Lower lobe of right lung (tissue), 2 donors: ENCODE measurements around the gene GNAT2. TPM values are rescaled to one million over a fixed set of nuclear protein-coding genes. Genes with fewer than 3 reads are reported as not detected.
A peak's percentile ranks its signal among the peaks of the same experiment; 100 is the strongest.

Experiments
- ATAC-seq, 2 donors: fragments of 200-7000 bp; cut with Tn5 transposase; one replicate each; pipeline ENCODE4 v1.9.1; 2020 to 2022; ENCODE audit warnings: mild to moderate bottlenecking in 2 of 2, moderate library complexity in 2 of 2
- DNase-seq: peaks from one replicate; pipeline ENCODE4 v3.0.0-alpha.2; 2020
- H3K27ac ChIP-seq: fragments of 200-600 bp; one replicate; pipeline ENCODE4 v1.8.0; 2022
- H3K27me3 ChIP-seq: fragments of 200-600 bp; one replicate; pipeline ENCODE4 v1.8.0; 2022; ENCODE audit warnings: low read depth
- H3K36me3 ChIP-seq: fragments of 200-600 bp; one replicate; pipeline ENCODE4 v1.8.0; 2022; ENCODE audit warnings: mild to moderate bottlenecking
- H3K4me1 ChIP-seq: fragments of 200-600 bp; one replicate; pipeline ENCODE4 v1.8.0; 2022
- H3K4me3 ChIP-seq: fragments of 200-600 bp; one replicate; pipeline ENCODE4 v1.8.0; 2022; ENCODE audit warnings: mild to moderate bottlenecking
- H3K9me3 ChIP-seq: fragments of 200-600 bp; one replicate; pipeline ENCODE4 v1.8.0; 2022
- intact Hi-C: fragments of 100-400 bp; cut with DNase I; formaldehyde crosslinking; loops from one replicate; pipeline ENCODE4 v1.11.0; 2022
- total RNA-seq: library from RNA; stranded (reverse); fragmentation: NEBNext Ultra II Directional; extraction: Animal tissue kit (Norgen Biotek cat#: 25700); gene quantifications from one replicate; pipeline ENCODE4 v1.2.1, GENCODE V29; 2021
- TF ChIP-seq, protein P1 (sequence below): fragments of 200-600 bp; IDR thresholded peaks from one replicate; pipeline ENCODE4 v1.8.0; 2022; ENCODE audit warnings: antibody characterized with exemption, mild to moderate bottlenecking
- donor health status: DM: no; HTN: yes; CAD: no; lungs with severe emphysema.

GNAT2 gene
- total RNA-seq, 1 donor from 2014 or later: not detected

- TF ChIP-seq, protein P1, sequence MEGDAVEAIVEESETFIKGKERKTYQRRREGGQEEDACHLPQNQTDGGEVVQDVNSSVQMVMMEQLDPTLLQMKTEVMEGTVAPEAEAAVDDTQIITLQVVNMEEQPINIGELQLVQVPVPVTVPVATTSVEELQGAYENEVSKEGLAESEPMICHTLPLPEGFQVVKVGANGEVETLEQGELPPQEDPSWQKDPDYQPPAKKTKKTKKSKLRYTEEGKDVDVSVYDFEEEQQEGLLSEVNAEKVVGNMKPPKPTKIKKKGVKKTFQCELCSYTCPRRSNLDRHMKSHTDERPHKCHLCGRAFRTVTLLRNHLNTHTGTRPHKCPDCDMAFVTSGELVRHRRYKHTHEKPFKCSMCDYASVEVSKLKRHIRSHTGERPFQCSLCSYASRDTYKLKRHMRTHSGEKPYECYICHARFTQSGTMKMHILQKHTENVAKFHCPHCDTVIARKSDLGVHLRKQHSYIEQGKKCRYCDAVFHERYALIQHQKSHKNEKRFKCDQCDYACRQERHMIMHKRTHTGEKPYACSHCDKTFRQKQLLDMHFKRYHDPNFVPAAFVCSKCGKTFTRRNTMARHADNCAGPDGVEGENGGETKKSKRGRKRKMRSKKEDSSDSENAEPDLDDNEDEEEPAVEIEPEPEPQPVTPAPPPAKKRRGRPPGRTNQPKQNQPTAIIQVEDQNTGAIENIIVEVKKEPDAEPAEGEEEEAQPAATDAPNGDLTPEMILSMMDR: peak; percentile 37
- Histone ChIP-seq H3K36me3 (no peaks in the 10 kb centered on the region), H3K27me3 (no peaks in the 10 kb centered on the region), H3K9me3 (no peaks in the 10 kb centered on the region), H3K27ac (no peak overlapping the region), H3K4me3 (peak overlapping the region; percentile 37), H3K4me1 (no peaks in the 10 kb centered on the region)
- DNase-seq (no peak), ATAC-seq (no peak)
- intact Hi-C loops: no loop called here
Measured at GRCh38 chr1:109649491-109649914, 30.1 kb upstream of the GNAT2 start.

GRCh38 chr1:109644670-109645069 is 25.3 kb upstream of the GNAT2 start:
- ATAC-seq (no peak), DNase-seq (no peak)
- H3K27ac ChIP-seq: no peak overlapping the region
- H3K4me1 ChIP-seq: peaks cover 13% of the 10 kb centered on the region
- no peaks in the 10 kb centered on the region for H3K9me3 ChIP-seq
- TF ChIP-seq, protein P1: no peak
- no peaks in the 10 kb centered on the region for H3K27me3 ChIP-seq
- intact Hi-C loops: no loop called here
- no peaks in the 10 kb centered on the region for H3K36me3 ChIP-seq
- no peak overlapping the region for H3K4me3 ChIP-seq

GRCh38 chr1:109643385-109644230 is 24.2 kb upstream of the GNAT2 start:
- H3K4me3 ChIP-seq: no peak overlapping the region
- H3K36me3 ChIP-seq: no peaks in the 10 kb centered on the region

GRCh38 chr1:109642626-109643025 is 23.2 kb upstream of the GNAT2 start:
- no peak for DNase-seq
- H3K36me3 ChIP-seq: no peaks in the 10 kb centered on the region
- no peak for ATAC-seq
- no peak overlapping the region for H3K4me3 ChIP-seq
- peaks cover 13% of the 10 kb centered on the region for H3K4me1 ChIP-seq
- TF ChIP-seq, protein P1: no peak
- H3K27me3 ChIP-seq: no peaks in the 10 kb centered on the region
- no peaks in the 10 kb centered on the region for H3K9me3 ChIP-seq
- intact Hi-C loops: no loop called here
- no peak overlapping the region for H3K27ac ChIP-seq

More at GRCh38 chr1:109643385-109644230, 24.2 kb upstream of the GNAT2 start:
- H3K9me3 ChIP-seq: no peaks in the 10 kb centered on the region
- TF ChIP-seq, protein P1: peak; percentile 94
- peaks cover 13% of the 10 kb centered on the region for H3K4me1 ChIP-seq
- ATAC-seq (peak; percentile 90 to 94), DNase-seq (peak; percentile 89)
- H3K27ac ChIP-seq: no peak overlapping the region
- H3K27me3 ChIP-seq: no peaks in the 10 kb centered on the region
- intact Hi-C loops: no loop called here

- Histone ChIP-seq H3K36me3 (no peaks in the 10 kb centered on the region), H3K27ac (no peak overlapping the region), H3K4me3 (no peak overlapping the region), H3K9me3 (no peaks in the 10 kb centered on the region), H3K27me3 (no peaks in the 10 kb centered on the region), H3K4me1 (peaks cover 13% of the 10 kb centered on the region)
- intact Hi-C loops: no loop called here
- DNase-seq: no peak
- TF ChIP-seq, protein P1: no peak
- ATAC-seq: no peak
Measured at GRCh38 chr1:109641861-109642260, 22.4 kb upstream of the GNAT2 start.
